Measurements from ENCODE around the gene SAV1.
A peak's percentile ranks its signal among the peaks of the same experiment; 100 is the strongest.

SAV1 gene

DNA sequence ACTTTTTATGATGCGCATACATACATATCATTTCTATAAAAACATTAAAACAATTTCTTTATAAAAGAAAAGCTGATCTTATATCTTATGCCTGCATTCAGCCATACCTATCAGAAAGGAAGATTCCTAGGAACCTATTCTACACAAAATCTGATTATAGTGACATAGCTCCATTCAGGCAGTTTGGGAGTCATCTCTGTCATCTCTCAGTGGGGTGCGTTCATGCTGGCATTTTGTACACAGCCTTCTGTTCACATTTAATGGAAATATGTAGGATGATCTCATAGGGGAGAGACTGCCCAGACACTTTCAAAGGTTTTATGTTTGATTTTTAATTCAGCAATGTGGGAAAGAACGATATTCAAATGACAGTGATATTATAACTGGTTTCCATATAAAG is 55.3 kb downstream of the SAV1 start:
- no peak overlapping the region for H3K27ac ChIP-seq
- no peak for DNase-seq (ENCODE audit: low read depth, low spot score)

GRCh38 chr14:50610465-50610864 is 57.6 kb downstream of the SAV1 start:
- DNase-seq (ENCODE audit: low read depth, low spot score) = no peak
- H3K27ac ChIP-seq = no peak overlapping the region

- H3K27ac ChIP-seq = no peak overlapping the region
- DNase-seq (ENCODE audit: low read depth, low spot score) = no peak
These were observed 59.7 kb downstream of the SAV1 start for GRCh38 chr14:50608302-50608851.

DNA sequence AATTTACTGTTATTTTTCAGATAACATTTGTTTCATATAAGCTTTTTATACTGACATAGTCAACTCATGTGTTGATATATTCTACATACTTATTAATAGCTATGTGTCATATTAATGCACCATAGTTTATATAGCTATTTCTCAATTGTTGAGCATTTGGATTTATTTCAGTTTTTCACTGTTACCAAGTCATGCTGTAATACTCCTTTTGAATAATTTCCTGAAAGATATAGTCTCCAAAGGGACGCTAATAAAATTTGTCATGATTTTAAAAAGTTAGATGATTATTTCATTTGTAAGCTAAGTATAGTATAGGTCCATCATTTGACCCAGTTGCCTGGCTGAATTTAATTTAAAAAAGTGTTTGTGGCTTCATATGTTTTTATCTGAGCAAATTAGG is 60.3 kb downstream of the SAV1 start:
- no peak for DNase-seq (ENCODE audit: low read depth, low spot score)

GRCh38 chr14:50607181-50607580 is 60.9 kb downstream of the SAV1 start:
- no peak for DNase-seq (ENCODE audit: low read depth, low spot score)
- H3K27ac ChIP-seq = no peak overlapping the region

More for the DNA sequence above, 60.3 kb downstream of the SAV1 start:
- no peak overlapping the region for H3K27ac ChIP-seq

- H3K27ac ChIP-seq = no peak overlapping the region
- DNase-seq (ENCODE audit: low read depth, low spot score) = no peak
These were observed 61.6 kb downstream of the SAV1 start for GRCh38 chr14:50606468-50606867.

DNA sequence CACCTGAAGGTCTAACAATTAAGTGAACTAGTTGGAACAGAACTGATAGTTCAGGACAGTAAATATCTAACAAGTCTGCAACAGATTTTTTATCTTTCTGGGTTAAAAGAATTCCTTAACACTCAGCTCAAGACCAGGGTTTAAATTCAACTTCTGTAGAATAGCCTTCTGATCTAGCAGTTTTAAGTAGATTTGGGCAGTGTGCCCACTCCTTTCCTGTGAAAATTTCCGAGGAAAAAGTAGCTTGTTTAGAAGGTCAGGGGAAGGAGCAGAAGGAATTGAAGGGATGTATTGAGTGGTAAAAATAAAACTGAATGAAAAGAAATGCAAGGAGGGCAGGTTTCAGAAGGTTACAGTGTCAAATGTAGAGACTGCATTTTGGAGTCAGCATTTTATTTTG is 62.3 kb downstream of the SAV1 start:
- H3K27ac ChIP-seq = no peak overlapping the region
- no peak for DNase-seq (ENCODE audit: low read depth, low spot score)

- peak overlapping the region; percentile 2 for H3K27ac ChIP-seq
- no peak for DNase-seq (ENCODE audit: low read depth, low spot score)
These were observed 64.5 kb downstream of the SAV1 start for GRCh38 chr14:50603565-50603964.

- peak overlapping the region; percentile 77 for H3K27ac ChIP-seq
- no peak for DNase-seq (ENCODE audit: low read depth, low spot score)
These were observed 66.1 kb downstream of the SAV1 start for GRCh38 chr14:50602035-50602434.

DNA sequence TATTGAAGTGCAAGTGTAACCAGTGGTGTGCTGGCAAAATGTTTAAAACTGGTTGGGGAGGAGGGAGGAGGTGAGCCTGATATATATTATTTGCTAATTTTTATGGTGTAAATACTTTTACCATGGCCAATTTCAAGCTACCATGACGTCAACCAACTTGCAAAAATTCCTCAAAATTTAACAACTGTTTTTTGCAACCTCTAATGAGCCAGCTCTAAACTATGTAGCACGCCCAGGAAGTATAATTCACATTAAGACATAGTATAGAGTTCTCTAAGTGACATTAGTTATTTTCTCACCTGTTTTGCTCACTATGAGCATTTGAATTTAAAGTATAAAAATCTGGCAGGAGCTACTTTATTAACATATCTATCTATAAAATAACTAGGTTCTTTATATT is 66.7 kb downstream of the SAV1 start:
- no peak for DNase-seq (ENCODE audit: low read depth, low spot score)
- H3K27ac ChIP-seq = peak overlapping the region; percentile 77

DNA sequence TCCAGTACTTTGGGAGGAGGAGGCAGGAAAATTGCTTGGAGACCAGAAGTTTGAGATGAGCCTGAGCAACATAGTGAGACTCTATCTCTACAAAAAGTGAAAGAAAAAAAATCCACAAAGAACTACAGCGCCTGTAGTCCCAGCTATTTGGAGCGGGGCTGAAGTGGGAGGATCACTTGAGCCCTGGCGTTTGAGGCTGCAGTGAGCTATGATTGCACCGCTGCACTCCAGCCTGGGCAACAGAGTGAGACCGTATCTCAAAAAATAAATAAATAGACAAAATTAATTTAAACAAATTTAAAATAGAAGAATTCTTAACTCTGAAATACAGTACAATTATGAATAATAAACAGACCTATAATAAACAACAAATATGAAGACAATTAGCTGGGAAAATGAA is 67.3 kb downstream of the SAV1 start:
- H3K27ac ChIP-seq = peak overlapping the region; percentile 77
- DNase-seq (ENCODE audit: low read depth, low spot score) = no peak

DNA sequence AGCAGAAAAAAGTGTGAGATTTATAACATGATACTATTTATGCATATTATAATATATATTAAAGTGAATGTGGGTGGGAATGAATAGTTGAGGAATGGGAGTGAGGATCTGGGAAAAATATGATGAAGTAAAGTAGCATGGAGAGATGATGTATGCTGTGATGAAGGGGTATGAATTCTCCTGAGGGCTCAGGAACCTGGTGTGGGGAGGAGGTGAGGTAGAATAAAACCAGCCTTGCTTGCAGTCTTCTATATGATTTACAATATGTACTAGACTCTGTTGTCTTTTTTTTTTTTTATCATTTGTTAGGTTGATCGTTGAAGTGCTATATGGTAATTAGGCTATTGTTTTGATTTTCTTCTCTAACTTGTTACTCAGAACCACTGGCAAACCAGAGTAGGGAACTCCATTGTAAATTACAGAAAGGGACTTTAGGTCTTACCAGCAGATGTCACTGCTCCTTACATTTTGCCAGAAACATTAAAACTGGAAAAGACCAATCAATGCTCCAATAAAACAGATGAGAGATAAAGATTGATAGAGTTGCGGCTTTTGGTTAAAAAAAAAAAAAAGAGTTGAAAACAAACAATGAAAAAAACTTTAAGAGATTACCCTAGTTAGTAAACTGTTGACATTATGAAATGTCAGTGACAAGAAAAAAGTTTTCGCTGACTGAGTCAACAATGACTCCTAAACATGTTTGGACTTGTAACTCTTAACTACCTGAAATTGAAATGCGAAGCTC is 68.2 kb downstream of the SAV1 start:
- peak; percentile 67 for DNase-seq (ENCODE audit: low read depth, low spot score)
- peak overlapping the region; percentile 77 for H3K27ac ChIP-seq

DNA sequence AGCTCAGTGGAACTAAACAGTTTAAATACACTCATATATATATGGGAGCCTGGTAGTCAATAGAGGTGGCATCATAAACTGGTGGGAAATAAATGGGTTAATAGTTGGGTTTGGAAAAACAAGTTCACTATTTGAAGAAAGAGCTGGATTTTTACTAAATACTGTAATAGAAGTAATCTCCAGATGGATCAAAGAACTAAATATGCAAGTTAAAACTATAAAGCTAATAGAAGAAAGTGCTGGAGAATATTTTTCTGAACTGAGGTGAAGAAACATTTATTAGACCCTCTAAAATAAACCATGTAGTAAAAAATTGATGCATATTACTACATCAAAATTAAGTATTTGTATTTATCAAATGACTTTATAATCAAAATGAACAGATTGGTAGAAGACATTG is 69.3 kb downstream of the SAV1 start:
- no peak overlapping the region for H3K27ac ChIP-seq
- no peak for DNase-seq (ENCODE audit: low read depth, low spot score)

DNA sequence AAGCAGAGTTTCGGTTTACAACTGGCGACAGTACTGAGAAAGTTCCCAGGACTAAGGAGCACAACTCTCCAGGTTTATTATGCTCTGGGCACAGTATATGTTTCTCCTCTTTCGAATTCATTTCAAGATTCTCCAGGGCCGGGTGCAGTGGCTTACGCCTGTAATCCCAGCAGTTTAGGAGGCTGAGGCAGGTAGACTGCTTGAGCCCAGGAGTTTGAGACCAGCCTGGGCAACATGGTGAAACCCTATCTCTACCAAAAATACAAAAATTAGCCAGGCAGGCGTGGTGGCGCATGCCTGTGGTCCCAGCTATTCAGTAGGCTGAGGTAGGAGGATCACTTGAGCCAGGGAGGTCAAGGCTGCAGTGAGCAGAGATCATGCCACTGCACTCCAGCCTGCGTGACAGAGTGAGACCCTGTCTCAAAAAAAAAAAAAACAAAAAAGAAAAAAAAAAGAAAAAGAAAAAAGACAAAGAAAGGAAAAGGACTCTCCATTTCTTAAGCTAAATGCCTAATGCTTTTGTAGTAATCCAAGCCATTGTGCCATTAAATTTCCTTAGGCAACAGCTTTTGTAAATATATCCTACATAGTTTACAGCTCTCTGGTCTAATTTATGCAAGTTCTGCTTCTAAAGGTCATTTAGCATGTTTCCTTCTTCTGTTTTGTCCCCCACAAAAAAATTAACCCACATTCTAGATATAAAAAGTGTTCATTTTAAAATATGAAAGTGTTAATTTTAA is 73.4 kb downstream of the SAV1 start:
- H3K27ac ChIP-seq = no peak overlapping the region
- DNase-seq (ENCODE audit: low read depth, low spot score) = no peak

DNA sequence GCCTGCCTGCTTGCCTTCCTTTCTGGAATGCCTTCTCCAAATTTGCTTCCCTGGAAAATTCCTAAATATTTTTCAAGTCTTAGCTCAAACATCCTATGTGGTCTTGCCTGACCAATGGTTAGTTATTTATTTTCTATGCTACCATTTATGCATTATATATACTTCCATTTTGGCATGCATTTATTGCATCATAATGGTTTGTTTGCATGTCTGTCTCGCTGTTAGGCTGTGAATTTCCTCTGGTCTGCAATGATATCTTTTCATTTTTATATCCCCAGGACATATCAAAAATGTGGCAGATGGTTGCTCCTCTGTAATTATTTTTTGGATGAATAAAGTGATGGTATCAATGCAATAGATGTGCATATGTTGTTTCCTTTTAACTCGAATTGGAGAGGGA is 77.6 kb downstream of the SAV1 start:
- no peak overlapping the region for H3K27ac ChIP-seq
- no peak for DNase-seq (ENCODE audit: low read depth, low spot score)
